Calu3 (cell line): ENCODE results near the gene MBD4. TPM values are rescaled to one million over a fixed set of nuclear protein-coding genes. Genes with fewer than 3 reads are reported as not detected.

Experiments used
- BruUV-seq: library from RNA; stranded (reverse); fragments of 400-500 nt; replicated peaks from 2 replicates; lab custom pipeline; 2021; lab: Mats Ljungman, UMichigan
- CTCF ChIA-PET: fragments of 300-600 bp; sonication (Branson Sonifier 250); formaldehyde crosslinking; loops from one replicate; lab custom pipeline; 2022; ENCODE audit warnings: antibody characterized with exemption; lab: Charles Lee
- DNase-seq: peaks from one replicate; pipeline ENCODE4 v3.0.0; 2022
- H3K27ac Mint-ChIP-seq: one replicate; pipeline ENCODE4 v1.8.0; 2022; ENCODE audit warnings: mixed read lengths; ENCODE audit not compliant: unreplicated experiment
- H3K27me3 Mint-ChIP-seq: one replicate; pipeline ENCODE4 v1.8.0; 2022; ENCODE audit warnings: mixed read lengths; ENCODE audit not compliant: unreplicated experiment
- H3K36me3 Mint-ChIP-seq: one replicate; pipeline ENCODE4 v1.8.0; 2022; ENCODE audit warnings: mild to moderate bottlenecking, moderate library complexity, mixed read lengths; ENCODE audit not compliant: insufficient read depth, unreplicated experiment
- H3K4me1 Mint-ChIP-seq: one replicate; pipeline ENCODE4 v1.8.0; 2022; ENCODE audit warnings: mild to moderate bottlenecking, low read depth, mixed read lengths; ENCODE audit not compliant: unreplicated experiment
- H3K4me3 Mint-ChIP-seq: one replicate; pipeline ENCODE4 v1.8.0; 2022; ENCODE audit warnings: mild to moderate bottlenecking, low read depth, moderate library complexity, mixed read lengths; ENCODE audit not compliant: unreplicated experiment
- H3K9me3 Mint-ChIP-seq: one replicate; pipeline ENCODE4 v1.8.0; 2022; ENCODE audit warnings: low read depth, mixed read lengths; ENCODE audit not compliant: unreplicated experiment
- intact Hi-C: fragments of 100-400 bp; cut with micrococcal nuclease; formaldehyde crosslinking; loops from one replicate; pipeline ENCODE4 v1.10.0; 2022; ENCODE audit not compliant: unreplicated experiment
- total RNA-seq: library from RNA; stranded (reverse); gene quantifications from 2 replicates; pipeline ENCODE4 v1.2.3, GENCODE V29; 2022
- TF ChIP-seq, protein P1 (sequence below): fragments of 200-600 bp; IDR thresholded peaks from one replicate; pipeline ENCODE4 v1.8.0; 2022; ENCODE audit warnings: antibody characterized with exemption; ENCODE audit not compliant: unreplicated experiment

The MBD4 gene
- total RNA-seq, 1 experiment from 2014 or later = 52.3 TPM

DNA sequence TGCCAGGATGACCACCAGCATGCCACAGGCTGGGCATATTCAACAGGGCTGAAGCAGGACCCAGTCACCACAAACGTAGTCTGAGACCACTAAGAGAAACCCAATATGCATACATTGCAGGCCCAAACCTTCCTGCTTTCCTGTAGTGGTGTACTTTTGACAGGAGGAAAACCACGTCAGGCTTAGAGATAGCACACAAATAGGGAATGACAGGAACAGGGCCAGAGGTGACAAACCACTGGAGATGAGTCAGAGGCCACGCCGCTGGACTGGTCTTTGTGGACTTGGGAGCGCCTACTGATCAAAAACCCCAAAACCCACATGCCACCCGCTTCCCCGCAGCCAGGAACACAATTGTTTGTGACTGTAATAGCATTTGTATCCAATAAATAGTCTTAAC, 7.7 kb downstream of the MBD4 start:
- no TSS peak for BruUV-seq
- DNase-seq = no peak
- Mint-ChIP-seq H3K4me1 (peaks cover 38% of the 10 kb centered on the region), H3K27me3 (peaks cover 15% of the 10 kb centered on the region), H3K36me3 (peaks cover 58% of the 10 kb centered on the region), H3K9me3 (no peaks in the 10 kb centered on the region), H3K4me3 (no peak overlapping the region), H3K27ac (no peak overlapping the region)
- intact Hi-C loops = no loop called here
- TF ChIP-seq, protein P1, sequence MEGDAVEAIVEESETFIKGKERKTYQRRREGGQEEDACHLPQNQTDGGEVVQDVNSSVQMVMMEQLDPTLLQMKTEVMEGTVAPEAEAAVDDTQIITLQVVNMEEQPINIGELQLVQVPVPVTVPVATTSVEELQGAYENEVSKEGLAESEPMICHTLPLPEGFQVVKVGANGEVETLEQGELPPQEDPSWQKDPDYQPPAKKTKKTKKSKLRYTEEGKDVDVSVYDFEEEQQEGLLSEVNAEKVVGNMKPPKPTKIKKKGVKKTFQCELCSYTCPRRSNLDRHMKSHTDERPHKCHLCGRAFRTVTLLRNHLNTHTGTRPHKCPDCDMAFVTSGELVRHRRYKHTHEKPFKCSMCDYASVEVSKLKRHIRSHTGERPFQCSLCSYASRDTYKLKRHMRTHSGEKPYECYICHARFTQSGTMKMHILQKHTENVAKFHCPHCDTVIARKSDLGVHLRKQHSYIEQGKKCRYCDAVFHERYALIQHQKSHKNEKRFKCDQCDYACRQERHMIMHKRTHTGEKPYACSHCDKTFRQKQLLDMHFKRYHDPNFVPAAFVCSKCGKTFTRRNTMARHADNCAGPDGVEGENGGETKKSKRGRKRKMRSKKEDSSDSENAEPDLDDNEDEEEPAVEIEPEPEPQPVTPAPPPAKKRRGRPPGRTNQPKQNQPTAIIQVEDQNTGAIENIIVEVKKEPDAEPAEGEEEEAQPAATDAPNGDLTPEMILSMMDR = no peak
- CTCF ChIA-PET = no interaction called here

DNA sequence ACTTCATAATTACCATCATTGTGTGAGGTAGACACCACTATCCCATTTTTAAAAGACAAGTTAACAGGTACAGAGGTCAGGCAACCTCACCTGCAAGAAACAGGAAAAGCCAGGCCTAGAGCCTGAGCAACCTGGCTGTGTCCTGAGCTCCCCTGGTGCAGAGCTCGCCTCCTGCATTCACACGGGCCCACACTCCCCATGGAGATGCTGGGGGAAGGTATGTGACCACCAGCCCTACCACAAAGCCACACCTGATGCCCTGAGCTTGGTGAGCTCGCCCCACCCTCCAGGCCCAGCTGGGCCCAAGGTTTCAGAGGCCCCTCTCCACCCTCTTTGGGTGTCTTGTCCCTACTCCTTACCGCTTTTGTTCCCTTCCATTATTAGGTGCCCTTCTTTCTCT, 10.1 kb downstream of the MBD4 start:
- DNase-seq = no peak
- intact Hi-C loops = no loop called here
- peaks cover 21% of the 10 kb centered on the region for H3K4me1 Mint-ChIP-seq
- TF ChIP-seq, protein P1 = no peak
- peaks cover 33% of the 10 kb centered on the region for H3K27me3 Mint-ChIP-seq
- no peak overlapping the region for H3K4me3 Mint-ChIP-seq
- H3K27ac Mint-ChIP-seq = no peak overlapping the region
- no TSS peak for BruUV-seq
- CTCF ChIA-PET = interaction anchor here (0.8 to 1.8 kb wide), 2 partner anchors 12 to 60 kb away, joined by 3 to 4 read pairs; no protein-coding TSS in a partner anchor
- H3K36me3 Mint-ChIP-seq = peaks cover 42% of the 10 kb centered on the region
- H3K9me3 Mint-ChIP-seq = no peaks in the 10 kb centered on the region

DNA sequence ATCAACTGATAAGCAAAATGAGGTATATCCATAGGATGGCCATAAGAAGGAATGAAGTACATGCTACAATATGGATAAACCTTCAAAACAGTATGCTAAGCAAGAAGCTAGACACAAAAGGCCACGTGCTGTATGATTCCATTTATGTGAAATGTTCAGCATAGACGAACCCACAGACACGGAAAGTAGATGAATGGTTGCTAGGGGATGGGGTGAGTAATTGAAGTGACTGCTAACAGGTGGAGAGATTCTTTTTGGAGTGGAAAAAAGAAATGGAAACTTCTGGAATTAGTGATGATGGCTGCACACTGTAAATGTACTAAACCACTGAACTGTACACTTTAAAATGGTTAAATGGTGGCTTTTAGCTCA, 10.7 kb downstream of the MBD4 start:
- peak overlapping the region; percentile 67 for H3K27ac Mint-ChIP-seq
- DNase-seq = no peak
- CTCF ChIA-PET = interaction anchor here (0.8 to 1.8 kb wide), 6 partner anchors 12 to 460 kb away, joined by 3 to 9 read pairs (median 4); no protein-coding TSS in a partner anchor
- TF ChIP-seq, protein P1 = no peak
- H3K36me3 Mint-ChIP-seq = peaks cover 37% of the 10 kb centered on the region
- intact Hi-C loops = no loop called here
- H3K4me3 Mint-ChIP-seq = peak overlapping the region; percentile 74
- H3K9me3 Mint-ChIP-seq = no peaks in the 10 kb centered on the region
- H3K27me3 Mint-ChIP-seq = peaks cover 33% of the 10 kb centered on the region
- peaks cover 18% of the 10 kb centered on the region for H3K4me1 Mint-ChIP-seq
- no TSS peak for BruUV-seq

DNA sequence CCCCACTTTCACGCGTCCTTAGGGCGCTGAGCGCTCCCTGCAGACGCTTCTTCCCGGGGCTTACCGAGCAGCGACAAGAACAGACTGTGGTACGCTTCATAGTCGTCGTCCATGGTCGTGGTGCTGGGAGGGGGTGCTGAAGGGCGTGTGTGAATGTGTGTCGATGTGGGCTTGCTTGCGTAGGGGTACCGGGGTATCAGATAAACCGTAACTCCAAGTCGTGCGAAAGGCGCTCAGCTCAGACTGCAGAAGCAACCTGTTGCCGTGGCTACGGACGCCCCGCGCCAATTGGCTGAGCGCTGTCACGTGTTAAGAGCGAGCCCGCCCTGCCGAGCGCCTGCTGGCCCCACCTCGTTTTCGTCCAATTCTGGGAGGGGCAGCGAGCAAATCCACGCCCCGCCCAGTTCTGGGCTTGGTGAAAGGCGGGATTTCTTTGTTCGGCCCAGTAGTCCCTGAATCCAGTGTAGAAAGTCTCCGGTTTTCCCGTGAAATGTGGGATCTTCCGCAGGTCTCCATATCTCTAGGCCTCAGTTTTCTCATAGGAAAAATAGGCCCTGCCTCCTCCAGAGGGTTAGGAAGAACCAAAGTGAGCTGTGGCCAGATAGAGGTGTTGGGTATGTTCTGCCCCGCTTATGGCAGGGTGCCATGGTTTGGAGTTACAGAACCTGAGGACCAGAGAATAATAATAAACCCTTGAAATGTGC, 11.2 kb downstream of the MBD4 start, which contains the start of gene EFCAB12:
Gene EFCAB12, minus strand, starts transcription at position 261 of the 704 bp plus-strand sequence. Its CDS starts 148 bp downstream, at position 113.
- Mint-ChIP-seq H3K9me3 (no peaks in the 10 kb centered on the region), H3K27me3 (peaks cover 33% of the 10 kb centered on the region), H3K27ac (peak within 1 kb of the TSS; percentile 67), H3K4me1 (peaks cover 13% of the 10 kb centered on the region), H3K4me3 (peak within 1 kb of the TSS; percentile 74), H3K36me3 (peaks cover 31% of the 10 kb centered on the region)
- DNase-seq = peak; percentile 99
- CTCF ChIA-PET = interaction anchor here (0.8 to 1.8 kb wide), 6 partner anchors 13 to 459 kb away, joined by 3 to 9 read pairs (median 4); no protein-coding TSS in a partner anchor
- intact Hi-C loops = no loop called here
- TF ChIP-seq, protein P1 = no peak
- BruUV-seq = TSS peak; percentile 10
